ENCODE results near the gene TSTD2.
"Not testable (repeated sequence)": the region's sequence is repeated elsewhere in the genome, so short reads cannot be mapped to it uniquely, and the experiment has no call there.

DNA sequence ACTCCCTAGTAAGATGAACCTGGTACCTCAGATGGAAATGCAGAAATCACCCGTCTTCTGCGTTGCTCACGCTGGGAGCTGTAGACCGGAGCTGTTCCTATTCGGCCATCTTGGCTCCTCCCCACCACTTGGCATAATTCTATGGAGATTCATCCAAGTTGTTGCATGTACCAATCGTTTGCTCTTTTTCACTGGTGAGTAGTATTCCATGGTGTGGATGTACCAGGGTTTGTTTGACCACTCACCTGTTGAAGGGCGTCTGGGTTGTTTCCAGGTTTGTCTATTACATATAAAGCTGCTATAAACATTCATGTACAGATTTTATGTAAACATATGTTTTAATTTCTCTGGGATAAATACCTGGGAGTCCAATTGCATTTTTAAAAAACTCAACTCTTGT lies 46.3 kb downstream of the TSTD2 start:
- not testable (repeated sequence) for TF ChIP-seq CTCF (IDR thresholded peaks at IDR 0.05; ENCODE audit: insufficient read depth, low read length, poor library complexity, severe bottlenecking); EZH2phosphoT487 (conservative IDR thresholded peaks at IDR 0.05; ENCODE audit: low read length)

Measured in SU-DHL-6 (cell line).